HEK293 (cell line): Measurements from ENCODE around the gene TCTN1.
"Not testable (repeated sequence)": the region's sequence is repeated elsewhere in the genome, so short reads cannot be mapped to it uniquely, and the experiment has no call there.

Experiments used
- CTCF ChIA-PET: fragments of 350-600 bp; formaldehyde crosslinking; extraction: SDS; loops from one replicate; lab custom pipeline; 2021; ENCODE audit warnings: antibody characterized with exemption; lab: Yijun Ruan, JAX
- POLR2A ChIA-PET: fragments of 300-600 bp; formaldehyde crosslinking; extraction: SDS; loops from one replicate; lab custom pipeline; 2020; ENCODE audit warnings: antibody characterized with exemption, inconsistent platforms; lab: Yijun Ruan, JAX
- H3K27ac ChIP-seq: fragments of 200-500 bp; sonication (Bioruptor generic); 2 replicates; pipeline ENCODE4 v1.5.1; 2014; ENCODE audit warnings: low read depth, low read length, control low read depth, inconsistent platforms; ENCODE audit errors: extremely low read depth
- H3K36me3 ChIP-seq, 2 experiments: fragments of 200-500 bp in 1 of 2; sonication (Bioruptor generic) in 1 of 2; 1 replicate in 1 of 2; 2 replicates in 1 of 2; pipeline ENCODE4 v1.5.1; 2014 to 2017; ENCODE audit warnings: inconsistent platforms in 2 of 2, low read length in 2 of 2; ENCODE audit not compliant: control insufficient read depth in 2 of 2, insufficient read depth in 1 of 2
- H3K4me1 ChIP-seq: fragments of 200-500 bp; sonication (Bioruptor generic); 2 replicates; pipeline ENCODE4 v1.5.1; 2014; ENCODE audit warnings: mild to moderate bottlenecking, low read length, inconsistent platforms; ENCODE audit not compliant: control insufficient read depth, insufficient read depth
- H3K4me3 ChIP-seq: 2 replicates; pipeline ENCODE4 v1.5.1; 2011; ENCODE audit warnings: low read depth, mild to moderate bottlenecking, control low read depth, low read length, moderate library complexity
- H3K9me3 ChIP-seq: fragments of 200-500 bp; sonication (Bioruptor generic); 2 replicates; pipeline ENCODE4 v1.5.1; 2014; ENCODE audit warnings: low read depth, low read length, inconsistent platforms; ENCODE audit not compliant: control insufficient read depth, insufficient read depth
- EGR2 ChIP-seq: fragments of 450-650 bp; formaldehyde crosslinking; IDR thresholded peaks from 2 replicates; pipeline ENCODE4 v1.5.1; 2016; ENCODE audit warnings: low read depth, missing biosample characterization, missing genetic modification characterization
- KLF10 ChIP-seq: fragments of 450-650 bp; IDR thresholded peaks from 2 replicates; pipeline ENCODE4 v1.5.1; 2018; ENCODE audit warnings: missing biosample characterization, mild to moderate bottlenecking, missing genetic modification characterization
- KLF7 ChIP-seq: fragments of 450-650 bp; formaldehyde crosslinking; IDR thresholded peaks from 2 replicates; pipeline ENCODE4 v1.5.1; 2016; ENCODE audit warnings: missing biosample characterization, missing genetic modification characterization, borderline replicate concordance
- PATZ1 ChIP-seq: fragments of 450-650 bp; formaldehyde crosslinking; IDR thresholded peaks from 2 replicates; pipeline ENCODE4 v1.5.1; 2016; ENCODE audit warnings: missing biosample characterization, missing genetic modification characterization
- SP7 ChIP-seq: fragments of 450-650 bp; formaldehyde crosslinking; IDR thresholded peaks from 2 replicates; pipeline ENCODE4 v1.5.1; 2016; ENCODE audit warnings: missing biosample characterization, missing genetic modification characterization
- ZBTB17 ChIP-seq: fragments of 450-650 bp; formaldehyde crosslinking; IDR thresholded peaks from 2 replicates; pipeline ENCODE4 v1.5.1; 2016; ENCODE audit warnings: missing biosample characterization, missing genetic modification characterization
- ZBTB21 ChIP-seq: fragments of 450-650 bp; formaldehyde crosslinking; IDR thresholded peaks from 2 replicates; pipeline ENCODE4 v1.5.1; 2017; ENCODE audit warnings: missing biosample characterization, missing genetic modification characterization
- ZBTB6 ChIP-seq: fragments of 450-650 bp; formaldehyde crosslinking; IDR thresholded peaks from 2 replicates; pipeline ENCODE4 v1.5.1; 2017; ENCODE audit warnings: missing biosample characterization, missing genetic modification characterization
- ZNF140 ChIP-seq: fragments of 450-650 bp; formaldehyde crosslinking; IDR thresholded peaks from 2 replicates; pipeline ENCODE4 v1.5.1; 2016; ENCODE audit warnings: missing biosample characterization, missing genetic modification characterization
- ZNF202 ChIP-seq: fragments of 450-650 bp; formaldehyde crosslinking; IDR thresholded peaks from 2 replicates; pipeline ENCODE4 v1.5.1; 2016; ENCODE audit warnings: missing biosample characterization, missing genetic modification characterization, borderline replicate concordance
- ZNF221 ChIP-seq: fragments of 450-650 bp; formaldehyde crosslinking; IDR thresholded peaks from 2 replicates; pipeline ENCODE4 v1.5.1; 2017; ENCODE audit warnings: missing biosample characterization, missing genetic modification characterization, borderline replicate concordance
- ZNF24 ChIP-seq: fragments of 450-650 bp; formaldehyde crosslinking; IDR thresholded peaks from 2 replicates; pipeline ENCODE4 v1.5.1; 2016; ENCODE audit warnings: missing biosample characterization, missing genetic modification characterization
- ZNF248 ChIP-seq: fragments of 450-650 bp; formaldehyde crosslinking; IDR thresholded peaks from 2 replicates; pipeline ENCODE4 v1.5.1; 2017; ENCODE audit warnings: missing biosample characterization, missing genetic modification characterization
- ZNF292 ChIP-seq: fragments of 450-650 bp; formaldehyde crosslinking; IDR thresholded peaks from 2 replicates; pipeline ENCODE4 v1.5.1; 2016; ENCODE audit warnings: low read depth, missing biosample characterization, missing genetic modification characterization, borderline replicate concordance
- ZNF335 ChIP-seq: fragments of 450-650 bp; formaldehyde crosslinking; conservative IDR thresholded peaks from 2 replicates; pipeline ENCODE4 v1.5.1; 2016; ENCODE audit warnings: missing biosample characterization, missing genetic modification characterization
- ZNF416 ChIP-seq: fragments of 450-650 bp; formaldehyde crosslinking; IDR thresholded peaks from 2 replicates; pipeline ENCODE4 v1.5.1; 2016; ENCODE audit warnings: missing biosample characterization, missing genetic modification characterization
- ZNF433 ChIP-seq: fragments of 450-650 bp; formaldehyde crosslinking; IDR thresholded peaks from 2 replicates; pipeline ENCODE4 v1.5.1; 2016; ENCODE audit warnings: missing biosample characterization, missing genetic modification characterization, low read depth
- ZNF521 ChIP-seq: fragments of 450-650 bp; formaldehyde crosslinking; IDR thresholded peaks from 2 replicates; pipeline ENCODE4 v1.5.1; 2017; ENCODE audit warnings: missing biosample characterization, mild to moderate bottlenecking, missing genetic modification characterization
- ZNF585B ChIP-seq: fragments of 450-650 bp; formaldehyde crosslinking; IDR thresholded peaks from 2 replicates; pipeline ENCODE4 v1.5.1; 2016; ENCODE audit warnings: missing biosample characterization, missing genetic modification characterization
- ZNF654 ChIP-seq: fragments of 450-650 bp; formaldehyde crosslinking; IDR thresholded peaks from 2 replicates; pipeline ENCODE4 v1.5.1; 2016; ENCODE audit warnings: low read depth, missing biosample characterization, missing genetic modification characterization
- ZNF660 ChIP-seq: fragments of 450-650 bp; IDR thresholded peaks from 2 replicates; pipeline ENCODE4 v1.5.1; 2018; ENCODE audit warnings: missing biosample characterization, mild to moderate bottlenecking, missing genetic modification characterization
- ZNF664 ChIP-seq: fragments of 450-650 bp; formaldehyde crosslinking; IDR thresholded peaks from 2 replicates; pipeline ENCODE4 v1.5.1; 2016; ENCODE audit warnings: missing biosample characterization, missing genetic modification characterization
- ZNF776 ChIP-seq: fragments of 450-650 bp; formaldehyde crosslinking; IDR thresholded peaks from 2 replicates; pipeline ENCODE4 v1.5.0; 2017; ENCODE audit warnings: missing biosample characterization, missing genetic modification characterization, borderline replicate concordance
- ZSCAN16 ChIP-seq: fragments of 450-650 bp; formaldehyde crosslinking; IDR thresholded peaks from 2 replicates; pipeline ENCODE4 v1.5.1; 2016; ENCODE audit warnings: missing biosample characterization, missing genetic modification characterization
- ZSCAN30 ChIP-seq: fragments of 450-650 bp; IDR thresholded peaks from 2 replicates; pipeline ENCODE4 v1.5.1; 2018; ENCODE audit warnings: missing biosample characterization, mild to moderate bottlenecking, missing genetic modification characterization, moderate library complexity
- TF ChIP-seq, protein P1 (sequence below): fragments of 450-650 bp; formaldehyde crosslinking; IDR thresholded peaks from 2 replicates; pipeline ENCODE4 v1.5.1; 2016; ENCODE audit warnings: missing biosample characterization, missing genetic modification characterization
- TF ChIP-seq, protein P2 (sequence below): fragments of 450-650 bp; formaldehyde crosslinking; IDR thresholded peaks from 2 replicates; pipeline ENCODE4 v1.5.1; 2016; ENCODE audit warnings: missing biosample characterization, missing genetic modification characterization

TCTN1 gene

DNA sequence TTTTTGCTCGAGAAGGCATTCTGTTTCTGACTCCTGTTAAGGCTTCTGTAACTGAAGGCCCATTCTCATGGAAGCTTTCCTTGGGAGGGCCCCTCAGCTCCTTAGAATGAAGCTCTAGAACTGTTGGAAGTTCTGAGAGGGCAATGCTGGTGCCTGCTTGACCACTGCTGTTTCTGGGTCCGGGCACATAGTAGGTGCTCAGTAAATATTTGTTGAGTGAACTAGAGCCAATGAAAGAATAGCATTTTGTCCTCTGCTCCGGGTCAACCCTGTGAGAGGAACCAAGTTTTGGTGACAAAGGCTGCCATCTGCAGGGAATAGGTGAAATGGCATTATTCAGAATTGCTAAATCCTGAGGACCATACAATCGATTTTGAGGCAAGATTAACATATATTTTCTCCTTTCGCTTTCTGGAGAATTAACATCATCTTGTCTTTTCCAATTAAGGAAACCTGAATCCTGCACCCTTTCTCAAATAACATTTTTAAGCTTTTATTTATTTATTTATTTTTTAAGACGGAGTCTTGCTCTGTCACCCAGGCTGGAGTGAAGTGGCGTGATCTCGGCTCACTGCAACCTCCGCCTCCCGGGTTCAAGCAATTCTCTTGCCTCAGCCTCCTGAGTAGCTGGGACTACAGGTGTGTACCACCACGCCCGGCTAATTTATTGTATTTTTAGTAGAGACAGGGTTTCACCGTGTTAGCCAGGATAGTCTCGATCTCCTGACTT lies 11.7 kb upstream of the TCTN1 start:
- POLR2A ChIA-PET, H3K27ac ChIP-seq, H3K4me3 ChIP-seq, H3K36me3 ChIP-seq, H3K9me3 ChIP-seq, H3K4me1 ChIP-seq: not testable (repeated sequence)
- peak; percentile 58 for TF ChIP-seq ZNF660 (tag by site-specific recombination)
- TF ChIP-seq ZNF664 (tag by site-specific recombination), result peak; percentile 100
- peak; percentile 86 for TF ChIP-seq ZNF654 (tag by site-specific recombination)
- TF ChIP-seq, protein P1, sequence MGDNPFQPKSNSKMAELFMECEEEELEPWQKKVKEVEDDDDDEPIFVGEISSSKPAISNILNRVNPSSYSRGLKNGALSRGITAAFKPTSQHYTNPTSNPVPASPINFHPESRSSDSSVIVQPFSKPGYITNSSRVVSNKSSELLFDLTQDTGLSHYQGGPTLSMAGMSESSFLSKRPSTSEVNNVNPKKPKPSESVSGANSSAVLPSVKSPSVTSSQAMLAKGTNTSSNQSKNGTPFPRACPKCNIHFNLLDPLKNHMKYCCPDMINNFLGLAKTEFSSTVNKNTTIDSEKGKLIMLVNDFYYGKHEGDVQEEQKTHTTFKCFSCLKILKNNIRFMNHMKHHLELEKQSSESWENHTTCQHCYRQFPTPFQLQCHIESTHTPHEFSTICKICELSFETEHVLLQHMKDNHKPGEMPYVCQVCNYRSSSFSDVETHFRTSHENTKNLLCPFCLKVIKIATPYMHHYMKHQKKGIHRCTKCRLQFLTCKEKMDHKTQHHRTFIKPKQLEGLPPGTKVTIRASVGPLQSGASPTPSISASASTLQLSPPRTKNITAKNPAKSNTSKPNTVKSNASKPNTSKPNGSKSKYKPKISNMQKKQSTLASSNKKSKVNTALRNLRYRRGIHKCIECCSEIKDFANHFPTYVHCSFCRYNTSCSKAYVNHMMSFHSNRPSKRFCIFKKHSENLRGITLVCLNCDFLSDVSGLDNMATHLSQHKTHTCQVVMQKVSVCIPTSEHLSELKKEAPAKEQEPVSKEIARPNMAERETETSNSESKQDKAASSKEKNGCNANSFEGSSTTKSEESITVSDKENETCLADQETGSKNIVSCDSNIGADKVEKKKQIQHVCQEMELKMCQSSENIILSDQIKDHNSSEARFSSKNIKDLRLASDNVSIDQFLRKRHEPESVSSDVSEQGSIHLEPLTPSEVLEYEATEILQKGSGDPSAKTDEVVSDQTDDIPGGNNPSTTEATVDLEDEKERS (tag by site-specific recombination), result 0 out of 2 replicates have a peak, but pooled peaks have one; percentile 28
- TF ChIP-seq, protein P2, sequence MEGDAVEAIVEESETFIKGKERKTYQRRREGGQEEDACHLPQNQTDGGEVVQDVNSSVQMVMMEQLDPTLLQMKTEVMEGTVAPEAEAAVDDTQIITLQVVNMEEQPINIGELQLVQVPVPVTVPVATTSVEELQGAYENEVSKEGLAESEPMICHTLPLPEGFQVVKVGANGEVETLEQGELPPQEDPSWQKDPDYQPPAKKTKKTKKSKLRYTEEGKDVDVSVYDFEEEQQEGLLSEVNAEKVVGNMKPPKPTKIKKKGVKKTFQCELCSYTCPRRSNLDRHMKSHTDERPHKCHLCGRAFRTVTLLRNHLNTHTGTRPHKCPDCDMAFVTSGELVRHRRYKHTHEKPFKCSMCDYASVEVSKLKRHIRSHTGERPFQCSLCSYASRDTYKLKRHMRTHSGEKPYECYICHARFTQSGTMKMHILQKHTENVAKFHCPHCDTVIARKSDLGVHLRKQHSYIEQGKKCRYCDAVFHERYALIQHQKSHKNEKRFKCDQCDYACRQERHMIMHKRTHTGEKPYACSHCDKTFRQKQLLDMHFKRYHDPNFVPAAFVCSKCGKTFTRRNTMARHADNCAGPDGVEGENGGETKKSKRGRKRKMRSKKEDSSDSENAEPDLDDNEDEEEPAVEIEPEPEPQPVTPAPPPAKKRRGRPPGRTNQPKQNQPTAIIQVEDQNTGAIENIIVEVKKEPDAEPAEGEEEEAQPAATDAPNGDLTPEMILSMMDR (tag by site-specific recombination), result peak; percentile 71
- peak; percentile 83 for TF ChIP-seq ZSCAN30
- TF ChIP-seq ZNF24 (tag by site-specific recombination), result peak; percentile 73; the same call in 1 of the 2 replicates
- TF ChIP-seq SP7 (tag by site-specific recombination), result peak; percentile 31; the same call in 1 of the 2 replicates
- TF ChIP-seq ZNF585B (tag by site-specific recombination), result peak; percentile 73
- peak; percentile 43 for TF ChIP-seq ZBTB17 (tag by site-specific recombination)
- peak; percentile 86 for TF ChIP-seq ZSCAN16
- peak; percentile 75 for TF ChIP-seq ZBTB6 (tag by site-specific recombination)
- peak; percentile 37; the same call in 1 of the 2 replicates for TF ChIP-seq ZNF335 (tag by site-specific recombination)
- CTCF ChIA-PET, result interaction anchor here (0.6 to 6.1 kb wide), 45 partner anchors 10 to 872 kb away, joined by 3 to 51 read pairs (median 4); partner anchors contain the start of genes ARPC3, FAM216A, GPN3 and TCTN1

DNA sequence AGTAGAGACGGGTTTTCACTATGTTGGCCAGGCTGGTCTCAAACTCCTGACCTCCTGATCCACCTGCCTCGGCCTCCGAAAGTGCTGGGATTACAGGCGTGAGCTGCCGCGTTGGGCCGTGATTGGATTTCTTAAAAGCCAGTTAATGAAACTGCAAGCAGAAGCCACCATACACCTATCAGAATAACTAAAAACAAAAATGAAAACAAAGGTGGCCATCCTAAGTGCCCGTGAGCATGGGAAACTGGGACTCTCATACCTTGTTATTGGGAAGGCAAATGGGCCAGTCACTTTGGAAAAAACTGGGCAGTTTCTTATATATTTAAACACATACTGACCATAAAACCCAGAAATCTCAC lies 7.7 kb upstream of the TCTN1 start:
- Histone ChIP-seq H3K4me3 (no peak overlapping the region), H3K9me3 (no peaks in the 10 kb centered on the region), H3K4me1 (no peaks in the 10 kb centered on the region), H3K27ac (no peak overlapping the region), H3K36me3 (no peaks in the 10 kb centered on the region)
- ChIA-PET CTCF (interaction anchor here (0.7 kb wide), 1 partner anchor 112 kb away, joined by 3 read pairs; no protein-coding TSS in a partner anchor), POLR2A (no interaction called here)
- no peak for TF ChIP-seq EGR2 (tag by site-specific recombination)
- no peak for TF ChIP-seq ZNF248
- no peak for TF ChIP-seq ZNF776 (tag by site-specific recombination)
- TF ChIP-seq ZNF202 (tag by site-specific recombination), result no peak
- no peak for TF ChIP-seq ZNF292
- no peak for TF ChIP-seq ZBTB21 (tag by site-specific recombination)
- no peak for TF ChIP-seq KLF7 (tag by site-specific recombination)
- no peak for TF ChIP-seq PATZ1 (tag by site-specific recombination)
- TF ChIP-seq ZNF433, result no peak
- TF ChIP-seq ZNF335 (tag by site-specific recombination), result no peak
- no peak for TF ChIP-seq ZNF416 (tag by site-specific recombination)
- no peak for TF ChIP-seq ZNF140 (tag by site-specific recombination)
- no peak for TF ChIP-seq ZNF221 (tag by site-specific recombination)
- no peak for TF ChIP-seq ZNF521 (tag by site-specific recombination)
- TF ChIP-seq KLF10 (tag by site-specific recombination), result no peak
